ENCODE results near the gene NTF4.

The NTF4 gene

DNA sequence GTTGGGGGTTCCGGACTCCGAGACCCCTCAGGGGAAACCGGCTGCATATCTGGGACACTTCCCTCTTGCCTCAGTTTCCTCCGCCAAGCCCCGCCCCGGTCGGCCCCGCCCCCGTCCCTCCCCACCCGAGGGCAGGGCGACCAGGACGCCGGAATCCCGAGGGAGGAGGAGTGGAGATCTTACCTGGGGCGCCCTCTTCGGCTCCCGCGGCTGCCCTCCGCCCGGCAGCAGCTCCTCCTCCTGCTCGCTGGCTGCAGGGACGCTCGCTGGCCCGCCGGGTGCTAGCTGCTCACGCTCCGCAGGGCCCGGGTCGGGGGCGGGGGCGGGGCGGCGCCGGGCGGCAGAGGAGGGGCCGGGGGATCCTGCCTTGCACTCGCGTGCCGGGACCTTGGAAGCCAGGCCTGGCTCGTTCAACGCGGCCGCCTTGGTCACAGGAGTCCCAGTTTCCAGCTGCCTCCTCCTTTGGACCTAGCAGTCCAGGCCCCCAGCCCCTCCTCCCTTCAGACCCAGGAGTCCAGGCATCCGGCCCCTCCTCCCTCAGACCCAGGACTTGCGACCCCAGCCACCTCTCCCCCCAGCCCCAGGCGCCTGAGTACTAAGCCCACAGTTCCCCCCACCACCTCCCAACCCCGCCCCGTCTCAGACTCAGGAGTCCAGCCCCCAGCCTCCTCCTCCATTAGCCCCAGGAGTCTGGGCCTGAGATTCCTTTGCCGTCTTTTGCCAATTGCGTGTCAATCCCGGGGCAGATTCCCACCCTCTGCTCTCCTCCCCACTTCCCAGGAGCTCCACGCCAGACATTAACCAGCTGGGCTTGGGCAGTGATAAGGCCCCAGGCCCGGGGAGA, at the start of gene NTF4:
Gene NTF4, minus strand, starts transcription at position 51 of the 844 bp plus-strand sequence. CDS start 2,821 bp downstream, outside the sequence.
- DNase-seq (ENCODE audit: low read depth, low spot score), result no peak

DNA sequence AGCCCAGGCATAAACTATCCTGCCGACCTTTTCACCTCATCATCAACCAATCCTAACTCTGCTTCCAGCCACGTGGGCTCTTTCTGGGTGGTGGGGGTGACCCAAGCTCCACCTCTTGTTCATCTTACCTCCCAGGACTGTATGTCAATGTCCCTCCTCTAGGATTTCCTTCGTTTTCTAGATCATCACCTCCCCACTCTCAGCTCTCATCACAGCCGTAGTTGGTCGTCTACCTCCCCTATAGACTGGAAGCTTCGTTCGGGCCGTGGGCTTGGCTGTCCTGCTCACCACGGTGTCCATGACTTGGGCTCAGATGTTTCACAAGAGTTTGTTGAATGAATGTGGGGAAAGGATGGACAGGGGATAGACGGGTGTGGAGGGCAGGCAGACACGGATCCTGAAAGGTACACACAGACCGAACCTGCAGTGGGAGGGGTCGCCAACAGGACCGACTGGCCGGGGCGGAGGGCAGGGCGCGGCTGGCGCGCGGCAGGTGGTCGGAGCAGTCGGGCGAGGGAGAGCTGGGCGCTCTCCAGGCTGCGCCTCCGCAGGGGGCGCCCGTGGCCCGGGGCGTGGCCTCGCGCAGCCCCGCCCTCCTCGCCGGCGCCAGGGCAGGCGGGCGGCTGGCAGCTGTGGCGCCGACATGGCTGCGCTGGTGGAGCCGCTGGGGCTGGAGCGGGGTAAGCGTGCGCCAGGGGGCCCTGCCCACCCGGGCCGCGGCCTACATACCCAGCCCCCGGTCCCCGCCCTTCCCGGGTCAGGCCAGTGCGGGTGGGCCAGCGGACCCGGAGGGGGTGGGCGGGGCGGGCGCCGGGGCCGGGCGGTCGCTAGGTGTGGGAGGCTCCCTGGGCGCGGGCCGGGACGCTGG, 49.4 kb upstream of the NTF4 start, which contains the start of gene LIN7B:
Gene LIN7B, plus strand, starts transcription at position 609 of the 868 bp plus-strand sequence. Its CDS starts 35 bp downstream, at position 644.
- DNase-seq (ENCODE audit: low read depth, low spot score), result peak; percentile 35

DNA sequence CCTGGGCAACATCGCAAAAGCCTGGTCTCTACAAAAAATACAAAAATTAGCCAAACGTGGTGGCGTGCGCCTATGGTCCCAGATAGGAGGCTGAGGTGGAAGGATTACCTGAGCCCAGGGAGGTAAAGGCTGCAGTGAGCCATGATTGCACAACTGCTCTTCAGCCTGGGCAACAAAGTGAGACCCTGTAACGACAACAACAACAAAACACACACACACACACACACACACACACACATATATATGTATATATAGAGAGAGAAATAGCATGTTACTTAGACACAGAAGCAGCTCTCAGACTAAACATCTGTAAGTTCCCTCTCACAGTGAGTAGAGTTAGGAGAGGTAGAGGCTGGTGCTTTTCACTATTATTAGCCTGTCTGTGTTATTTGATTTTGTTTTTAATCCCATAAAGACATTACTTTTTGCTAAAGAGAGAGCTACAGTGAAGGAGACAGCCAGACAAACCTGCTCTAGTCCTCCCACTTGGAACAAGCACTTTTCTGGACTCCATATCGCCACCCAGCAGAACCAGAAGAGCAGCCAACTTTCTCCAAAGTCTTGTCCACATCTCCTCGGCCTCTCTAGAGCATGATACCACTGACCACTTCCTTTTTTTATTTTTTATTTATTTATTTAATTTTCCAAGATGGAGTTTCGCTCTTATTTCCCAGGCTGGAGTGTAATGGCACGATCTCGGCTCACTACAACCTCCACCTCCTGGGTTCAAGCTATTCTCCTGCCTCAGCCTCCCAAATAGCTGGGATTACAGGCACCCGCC, 46.8 kb upstream of the NTF4 start:
- DNase-seq (ENCODE audit: low read depth, low spot score), result no peak

GRCh38 chr19:49110567-49110966, 45.9 kb upstream of the NTF4 start:
- no peak for DNase-seq (ENCODE audit: low read depth, low spot score)

DNA sequence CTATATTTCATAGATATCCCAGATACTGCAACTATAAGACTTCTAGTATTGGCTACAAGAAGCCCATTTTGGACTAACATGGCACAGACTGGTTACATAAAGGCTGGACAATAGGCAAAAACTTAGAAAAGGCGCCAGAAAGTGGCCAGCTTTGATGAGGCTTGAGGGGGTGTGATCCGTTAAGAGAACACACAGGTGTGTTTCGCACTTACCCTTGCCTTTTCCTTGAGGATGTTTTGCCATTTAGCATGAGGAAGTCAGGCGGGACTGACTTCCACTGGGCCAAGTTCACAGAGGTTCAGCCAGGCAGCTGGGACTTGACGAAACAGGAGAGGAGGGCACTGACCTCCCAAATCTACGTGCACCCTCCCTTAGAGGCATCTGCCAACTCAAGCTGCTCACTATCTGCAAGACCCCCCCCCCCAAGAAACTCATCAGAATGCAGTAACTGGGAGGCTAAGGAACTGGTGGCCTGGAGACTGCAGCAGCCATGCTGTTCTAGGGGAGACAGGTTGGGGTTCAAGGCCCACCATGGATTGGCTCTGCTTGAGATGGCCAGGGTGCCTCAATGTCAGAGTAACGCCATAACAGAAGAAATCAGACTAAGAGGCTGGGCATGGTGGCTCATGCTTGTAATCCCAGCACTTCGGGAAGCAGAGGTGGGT, 45.1 kb upstream of the NTF4 start:
- DNase-seq (ENCODE audit: low read depth, low spot score), result no peak

DNA sequence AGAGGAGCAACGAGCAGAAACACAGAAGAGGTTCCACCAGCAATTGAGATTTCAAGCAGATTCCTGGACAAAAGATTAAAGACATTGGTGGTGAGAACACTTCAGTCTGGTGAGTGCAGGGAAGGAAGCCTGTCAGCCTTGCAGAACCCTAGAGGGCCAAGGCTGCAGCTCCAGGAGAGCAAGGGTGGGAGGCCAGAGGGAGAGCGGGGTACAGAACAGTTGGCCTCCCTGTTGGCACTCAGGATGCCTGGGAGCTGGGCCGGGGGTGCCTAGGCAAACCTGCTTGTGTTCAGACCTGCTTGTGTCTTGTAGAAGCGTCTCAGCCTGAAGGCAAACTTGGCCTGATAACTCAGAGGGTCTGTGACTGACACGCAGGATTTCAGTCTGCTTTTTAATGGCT, 44.4 kb upstream of the NTF4 start:
- DNase-seq (ENCODE audit: low read depth, low spot score), result no peak

DNA sequence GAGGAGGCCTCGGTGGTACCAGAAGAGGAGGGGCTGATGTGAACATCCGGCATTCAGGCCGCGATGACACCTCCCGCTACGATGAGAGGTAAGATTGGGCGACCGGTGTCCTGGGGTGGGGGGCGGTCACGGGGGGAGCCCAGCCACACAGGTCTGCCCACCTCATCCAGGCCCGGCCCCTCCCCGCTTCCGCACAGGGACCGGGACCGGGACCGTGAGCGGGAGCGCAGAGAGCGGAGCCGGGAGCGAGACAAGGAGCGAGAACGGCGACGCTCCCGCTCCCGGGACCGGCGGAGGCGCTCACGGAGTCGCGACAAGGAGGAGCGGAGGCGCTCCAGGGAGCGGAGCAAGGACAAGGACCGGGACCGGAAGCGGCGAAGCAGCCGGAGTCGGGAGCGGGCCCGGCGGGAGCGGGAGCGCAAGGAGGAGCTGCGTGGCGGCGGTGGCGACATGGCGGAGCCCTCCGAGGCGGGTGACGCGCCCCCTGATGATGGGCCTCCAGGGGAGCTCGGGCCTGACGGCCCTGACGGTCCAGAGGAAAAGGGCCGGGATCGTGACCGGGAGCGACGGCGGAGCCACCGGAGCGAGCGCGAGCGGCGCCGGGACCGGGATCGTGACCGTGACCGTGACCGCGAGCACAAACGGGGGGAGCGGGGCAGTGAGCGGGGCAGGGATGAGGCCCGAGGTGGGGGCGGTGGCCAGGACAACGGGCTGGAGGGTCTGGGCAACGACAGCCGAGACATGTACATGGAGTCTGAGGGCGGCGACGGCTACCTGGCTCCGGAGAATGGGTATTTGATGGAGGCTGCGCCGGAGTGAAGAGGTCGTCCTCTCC, 43.2 kb upstream of the NTF4 start:
- DNase-seq (ENCODE audit: low read depth, low spot score), result no peak

GRCh38 chr19:49106648-49107135, 42.1 kb upstream of the NTF4 start:
- DNase-seq (ENCODE audit: low read depth, low spot score), result peak; percentile 40

DNA sequence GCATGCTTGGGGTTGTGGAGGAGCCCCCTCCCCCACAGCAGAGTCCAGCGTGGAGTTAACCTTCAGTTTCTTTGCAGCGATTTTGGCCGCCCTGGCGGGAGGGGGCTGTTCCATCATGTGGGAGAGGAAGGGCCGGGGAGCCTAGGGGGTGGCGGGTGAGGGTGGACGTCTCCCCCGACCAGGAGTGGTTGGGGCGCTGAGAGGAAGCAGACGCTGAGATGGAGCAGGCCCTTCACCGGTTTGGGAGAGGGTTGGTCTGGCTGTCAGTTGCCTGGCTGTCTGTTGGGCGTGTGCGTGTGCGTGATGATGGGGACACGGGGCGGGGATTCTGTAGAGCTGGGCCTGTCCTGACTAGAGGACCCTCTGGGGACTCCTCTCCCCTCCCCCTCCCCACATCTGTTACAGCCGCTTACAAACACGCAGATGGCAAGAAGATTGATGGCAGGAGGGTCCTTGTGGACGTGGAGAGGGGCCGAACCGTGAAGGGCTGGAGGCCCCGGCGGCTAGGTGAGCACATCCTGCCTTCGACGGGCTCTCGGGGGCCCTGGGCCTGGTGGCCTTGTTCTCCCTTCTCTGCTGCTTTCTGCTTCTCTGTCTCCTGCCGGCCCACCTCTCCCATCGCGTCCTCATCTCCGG, 39.7 kb upstream of the NTF4 start:
- DNase-seq (ENCODE audit: low read depth, low spot score), result no peak

- DNase-seq (ENCODE audit: low read depth, low spot score), result no peak
These were observed 38.9 kb upstream of the NTF4 start for GRCh38 chr19:49103331-49104085.

DNA sequence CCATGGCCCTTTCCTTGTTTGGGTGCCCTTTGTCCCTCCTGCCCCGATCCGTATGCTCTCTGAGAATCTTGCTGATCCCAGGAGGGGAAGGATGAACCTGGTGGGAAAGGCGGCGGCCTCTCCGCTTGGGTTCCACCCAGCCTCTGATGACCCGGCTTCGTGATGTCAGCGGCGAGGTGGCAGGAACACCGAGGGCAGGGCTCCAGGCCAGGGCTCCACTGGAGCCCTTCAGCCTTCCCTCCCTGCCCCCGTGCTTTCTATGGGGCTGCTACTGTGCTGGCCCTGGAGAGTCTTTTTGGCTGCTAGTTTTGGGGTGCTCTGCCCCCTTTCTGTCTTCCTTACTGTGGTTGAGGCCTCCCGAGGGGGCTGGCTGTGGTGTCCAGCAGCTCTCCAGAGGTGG, 37.7 kb upstream of the NTF4 start:
- no peak for DNase-seq (ENCODE audit: low read depth, low spot score)

DNA sequence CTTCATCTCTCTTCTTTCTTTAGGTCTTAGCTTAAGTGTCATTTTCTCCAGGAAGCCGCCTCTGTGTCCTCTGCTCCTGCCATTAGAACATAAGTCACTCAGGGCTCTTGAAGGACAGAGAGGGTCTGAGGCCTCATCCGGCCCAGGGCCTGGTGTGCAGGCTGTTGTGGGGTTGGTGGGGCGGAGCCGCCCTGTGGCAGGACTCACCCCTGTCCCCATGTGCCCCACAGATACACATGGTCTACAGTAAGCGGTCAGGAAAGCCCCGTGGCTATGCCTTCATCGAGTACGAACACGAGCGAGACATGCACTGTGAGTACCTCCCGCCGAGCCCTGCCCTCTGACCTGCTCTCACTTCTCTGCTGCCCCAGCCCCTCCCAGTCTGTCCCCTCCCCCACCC, 36.5 kb upstream of the NTF4 start:
- DNase-seq (ENCODE audit: low read depth, low spot score), result no peak

GRCh38 chr19:49098795-49099194, 34.2 kb upstream of the NTF4 start:
- DNase-seq (ENCODE audit: low read depth, low spot score), result no peak

DNA sequence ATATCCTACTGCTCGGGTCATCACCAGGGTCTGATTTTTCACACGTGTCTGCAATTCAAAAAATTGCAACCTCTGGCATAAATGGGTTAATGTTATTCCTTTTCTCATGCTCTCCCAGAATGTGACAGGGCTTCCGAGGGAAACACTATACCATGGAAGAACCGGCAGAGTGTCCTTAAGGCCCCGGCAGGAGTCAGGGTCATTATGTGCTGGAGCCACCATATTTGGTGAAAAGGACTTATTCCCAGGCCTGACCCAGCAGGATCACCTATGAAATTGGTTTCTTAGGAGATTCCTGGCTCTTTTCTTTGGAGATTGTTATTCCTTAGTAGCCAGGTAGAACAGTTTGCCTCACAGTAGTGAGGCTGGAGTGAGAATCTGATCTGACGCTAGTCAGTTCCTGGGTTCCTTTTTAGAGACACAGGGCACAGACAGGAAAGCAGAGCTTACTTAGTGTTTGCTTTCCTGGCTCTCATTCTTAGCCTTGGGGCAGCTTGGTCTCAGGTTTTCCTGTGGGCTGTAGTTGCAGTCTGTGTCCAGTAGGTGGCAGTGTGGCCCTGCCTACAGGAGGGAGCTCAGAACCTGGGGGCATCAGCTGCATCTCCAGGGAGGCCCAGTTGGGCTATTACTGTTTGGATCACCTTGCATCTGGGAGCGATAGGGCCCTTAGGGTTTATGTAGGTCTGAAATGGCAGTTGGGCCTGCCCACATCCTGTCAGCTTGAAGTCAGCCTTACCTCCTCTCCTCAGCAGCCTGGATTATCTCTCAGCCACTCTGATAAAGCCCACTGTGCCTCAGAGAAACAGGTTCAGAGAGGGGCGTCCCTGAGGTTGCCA, 33.1 kb upstream of the NTF4 start:
- peak; percentile 55 for DNase-seq (ENCODE audit: low read depth, low spot score)

DNA sequence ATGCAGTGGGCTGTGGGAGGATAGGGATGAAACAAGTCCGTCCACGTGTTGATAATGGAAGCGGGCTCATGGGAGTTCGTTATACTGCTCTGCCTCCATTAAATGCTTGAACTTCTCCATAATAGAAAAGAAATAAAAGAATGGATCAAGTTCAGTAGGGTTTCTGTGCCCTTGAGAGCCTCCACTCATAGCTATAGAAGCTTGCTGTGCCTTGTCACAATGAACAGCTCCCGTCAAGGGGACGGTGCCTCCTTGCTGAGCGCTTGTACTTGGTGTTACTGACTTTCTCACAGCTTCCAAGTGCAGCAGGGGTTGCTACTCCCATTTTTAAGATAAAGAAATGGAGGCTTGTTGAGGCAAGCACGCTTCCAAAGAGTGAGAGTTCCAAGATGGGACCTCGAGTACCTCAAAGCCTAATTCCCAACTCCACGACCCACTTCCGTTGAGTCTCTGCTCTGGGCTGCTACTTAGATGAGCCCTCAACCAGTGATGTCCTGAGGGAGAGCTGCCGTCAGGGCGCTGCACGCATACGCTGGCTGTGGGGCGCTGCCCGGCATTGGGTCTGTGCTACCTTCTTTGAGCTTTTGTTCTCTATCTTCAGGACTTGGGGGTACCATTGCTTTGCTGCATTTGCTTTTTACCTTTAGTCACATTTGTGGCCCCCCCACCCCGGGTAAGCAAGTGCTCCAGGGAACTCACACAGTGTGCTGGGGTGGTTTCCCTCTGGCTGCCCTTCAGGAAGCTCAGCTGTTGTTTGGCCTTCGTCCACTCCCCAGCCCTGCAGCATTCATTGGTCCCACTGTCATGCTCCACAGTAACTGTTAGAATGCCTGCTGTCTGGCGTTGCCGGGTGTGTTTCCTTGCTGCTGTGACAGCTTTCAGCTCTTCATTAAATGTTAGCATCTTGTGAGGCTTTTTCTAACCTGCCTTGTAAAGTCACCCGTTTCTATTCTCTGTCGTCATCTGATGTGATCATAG, 30.2 kb upstream of the NTF4 start:
- DNase-seq (ENCODE audit: low read depth, low spot score), result no peak

DNA sequence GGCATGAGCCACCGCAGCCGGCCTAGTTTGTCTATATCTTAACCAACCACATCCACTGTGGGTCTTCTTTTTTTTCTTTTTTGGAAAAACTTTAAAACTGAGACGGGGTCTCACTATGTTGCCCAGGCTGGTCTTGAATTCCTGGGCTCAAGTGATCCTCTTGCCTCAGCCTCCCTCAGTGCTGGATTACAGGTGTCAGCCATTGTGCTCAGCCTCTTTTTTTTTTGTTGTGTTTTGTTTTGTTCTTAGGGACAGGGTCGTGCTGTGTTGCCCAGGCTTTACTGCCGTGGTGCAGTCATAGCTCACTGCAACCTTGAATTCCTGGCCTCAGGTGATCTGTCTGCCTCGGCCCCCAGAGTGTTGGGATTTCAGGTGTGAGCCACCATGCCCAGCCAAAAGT, 28.1 kb upstream of the NTF4 start:
- DNase-seq (ENCODE audit: low read depth, low spot score), result no peak
